Activated naive CD4-positive, alpha-beta T cell treated with anti-CD3 and anti-CD28 coated beads, Interleukin-2, amount 10 ng/mL, durations not matched to agents 7 days and 5 days (primary cell): Measurements from ENCODE around the gene NPHP1.
"Not testable (repeated sequence)": the region's sequence is repeated elsewhere in the genome, so short reads cannot be mapped to it uniquely, and the experiment has no call there.

ENCODE experiments used
- CTCF ChIA-PET: fragments of 350-600 bp; sonication (Branson Sonifier 250); formaldehyde crosslinking; loops from one replicate; lab custom pipeline; 2021; ENCODE audit warnings: antibody characterized with exemption; lab: Charles Lee
- DNase-seq: peaks from one replicate; pipeline ENCODE4 v3.0.0-alpha.2; 2020
- H3K27ac Mint-ChIP-seq: one replicate; pipeline ENCODE4 v1.8.0; 2021; ENCODE audit warnings: mild to moderate bottlenecking, moderate library complexity, mixed read lengths
- H3K27me3 Mint-ChIP-seq: one replicate; pipeline ENCODE4 v1.8.0; 2021; ENCODE audit warnings: mild to moderate bottlenecking, mixed read lengths
- H3K36me3 Mint-ChIP-seq: one replicate; pipeline ENCODE4 v1.8.0; 2021; ENCODE audit warnings: mixed read lengths
- H3K4me1 Mint-ChIP-seq: one replicate; pipeline ENCODE4 v1.8.0; 2021; ENCODE audit warnings: mixed read lengths
- H3K4me3 Mint-ChIP-seq: one replicate; pipeline ENCODE4 v1.8.0; 2021; ENCODE audit warnings: mild to moderate bottlenecking, moderate library complexity, mixed read lengths
- H3K9me3 Mint-ChIP-seq: one replicate; pipeline ENCODE4 v1.8.0; 2021; ENCODE audit warnings: mixed read lengths

NPHP1 gene

DNA sequence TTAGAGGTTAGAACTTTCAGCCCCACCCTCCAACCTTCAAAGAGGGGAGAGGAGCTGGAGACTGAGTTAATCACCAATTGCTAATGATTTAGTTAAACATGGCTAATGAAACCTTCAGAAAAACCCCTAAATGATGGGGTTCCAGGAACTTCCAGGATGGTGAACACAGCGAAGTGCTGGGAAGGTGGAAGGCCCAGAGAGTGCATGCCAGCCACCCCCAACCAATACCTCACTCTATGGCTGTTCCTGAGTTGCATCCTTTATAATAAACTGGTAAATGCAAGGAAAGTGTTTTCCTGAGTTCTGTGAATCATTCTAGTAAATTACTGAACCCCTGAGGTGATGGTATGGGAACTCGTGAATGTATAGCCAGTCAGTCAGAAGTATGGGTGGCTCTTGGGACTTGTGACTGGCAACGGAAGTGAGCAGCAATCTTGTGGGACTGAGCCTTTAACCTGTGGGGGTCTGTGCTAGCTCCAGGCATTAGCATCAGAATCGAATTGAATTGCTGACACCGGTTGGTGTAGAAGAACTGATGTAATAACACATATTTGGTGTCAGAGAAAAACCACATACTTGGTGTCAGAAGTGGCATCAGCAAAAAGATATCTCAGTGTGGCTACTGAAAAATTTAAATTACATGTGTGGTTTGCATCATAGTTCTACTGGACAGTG lies 37.4 kb downstream of the NPHP1 start:
- CTCF ChIA-PET: interaction anchor here (1.8 kb wide), 1 partner anchor 10 kb away, joined by 6 read pairs; no protein-coding TSS in a partner anchor
- no peak overlapping the region for H3K4me3 Mint-ChIP-seq
- no peak for DNase-seq
- no peak overlapping the region for H3K27ac Mint-ChIP-seq
- no peaks in the 10 kb centered on the region for H3K9me3 Mint-ChIP-seq
- H3K36me3 Mint-ChIP-seq: no peaks in the 10 kb centered on the region
- peaks cover 3% of the 10 kb centered on the region for H3K4me1 Mint-ChIP-seq
- H3K27me3 Mint-ChIP-seq: peaks cover 10% of the 10 kb centered on the region

DNA sequence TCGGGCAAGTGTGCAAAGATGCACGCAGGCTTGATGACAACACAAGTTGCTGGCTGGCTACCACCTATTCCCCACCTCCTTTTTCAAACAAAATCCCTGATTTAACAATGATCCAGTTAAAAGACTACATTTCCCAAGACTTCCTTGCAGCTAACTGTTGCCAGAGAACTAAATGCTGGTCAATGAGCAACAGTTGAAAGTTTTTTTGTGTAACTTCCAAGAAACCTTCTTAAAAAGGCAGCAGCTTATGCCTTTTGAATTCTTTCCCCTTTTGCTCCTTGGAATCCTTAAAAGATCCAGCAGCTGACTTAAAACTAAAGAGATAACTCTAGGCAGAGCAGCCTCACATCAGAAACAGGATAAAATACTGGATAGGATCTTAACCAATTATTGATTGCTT lies 38.5 kb downstream of the NPHP1 start:
- H3K27ac Mint-ChIP-seq: no peak overlapping the region
- H3K4me1 Mint-ChIP-seq: peaks cover 3% of the 10 kb centered on the region
- H3K4me3 Mint-ChIP-seq: no peak overlapping the region
- no peaks in the 10 kb centered on the region for H3K9me3 Mint-ChIP-seq
- H3K27me3 Mint-ChIP-seq: peaks cover 7% of the 10 kb centered on the region
- no peak for DNase-seq
- H3K36me3 Mint-ChIP-seq: no peaks in the 10 kb centered on the region
- CTCF ChIA-PET: interaction anchor here (1.8 kb wide), 1 partner anchor 9 kb away, joined by 6 read pairs; no protein-coding TSS in a partner anchor

DNA sequence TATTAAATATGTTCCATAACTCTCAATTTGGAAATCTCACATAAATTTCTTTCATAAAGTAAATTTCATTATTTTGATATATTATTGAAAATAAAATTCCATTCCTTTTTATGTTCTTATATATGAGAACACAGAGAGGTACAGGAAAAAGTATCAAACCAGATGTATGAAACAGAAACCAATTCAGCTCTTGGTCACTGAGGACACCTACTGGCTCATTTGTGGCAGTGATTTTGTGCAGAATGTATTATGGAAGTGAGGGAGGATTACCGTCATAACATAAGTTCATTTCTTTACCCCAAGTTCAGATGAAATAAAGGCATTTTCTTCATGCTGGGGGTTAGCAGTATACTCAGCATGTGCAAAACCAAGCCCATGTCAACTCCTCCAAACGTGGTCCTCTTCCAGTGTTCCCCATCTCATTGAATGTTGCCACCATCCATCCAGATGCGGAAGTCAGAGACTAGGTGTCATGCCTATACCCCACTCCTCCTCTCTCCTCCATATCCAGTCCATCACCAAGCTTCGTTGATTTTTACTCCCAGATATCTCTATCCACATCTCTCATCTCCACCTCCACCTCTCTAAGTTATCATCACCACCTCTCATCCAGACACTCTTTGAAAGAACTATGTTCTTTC lies 47.5 kb downstream of the NPHP1 start:
- Mint-ChIP-seq H3K36me3 (peaks cover 6% of the 10 kb centered on the region), H3K9me3 (peaks cover 16% of the 10 kb centered on the region), H3K4me3 (no peak overlapping the region), H3K4me1 (no peaks in the 10 kb centered on the region), H3K27ac (no peak overlapping the region), H3K27me3 (no peaks in the 10 kb centered on the region)
- DNase-seq: peak; percentile 48
- CTCF ChIA-PET: interaction anchor here (0.7 to 1.8 kb wide), 5 partner anchors 10 to 55 kb away, joined by 3 to 6 read pairs (median 5); partner anchors contain the start of gene MALL

DNA sequence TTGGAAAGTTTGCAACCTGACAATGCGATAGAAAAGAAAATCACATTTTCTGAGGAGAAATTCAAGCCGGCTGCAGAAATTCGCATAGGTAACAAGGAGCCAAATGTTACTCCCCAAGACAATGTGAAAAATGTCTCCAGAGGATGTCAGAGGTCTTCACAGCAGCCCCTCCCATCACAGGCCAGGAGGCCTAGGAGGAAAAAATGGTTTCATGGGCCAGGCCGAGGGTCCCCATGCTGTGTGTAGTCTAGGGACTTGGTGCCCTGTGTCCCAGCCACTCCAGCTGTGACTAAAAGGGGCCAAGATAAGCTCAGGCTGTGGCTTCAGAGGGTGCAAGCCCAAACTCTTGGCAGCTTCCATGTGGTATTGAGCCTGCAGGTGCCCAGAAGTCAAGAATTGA lies 50.0 kb downstream of the NPHP1 start:
- H3K27ac Mint-ChIP-seq: not testable (repeated sequence)

DNA sequence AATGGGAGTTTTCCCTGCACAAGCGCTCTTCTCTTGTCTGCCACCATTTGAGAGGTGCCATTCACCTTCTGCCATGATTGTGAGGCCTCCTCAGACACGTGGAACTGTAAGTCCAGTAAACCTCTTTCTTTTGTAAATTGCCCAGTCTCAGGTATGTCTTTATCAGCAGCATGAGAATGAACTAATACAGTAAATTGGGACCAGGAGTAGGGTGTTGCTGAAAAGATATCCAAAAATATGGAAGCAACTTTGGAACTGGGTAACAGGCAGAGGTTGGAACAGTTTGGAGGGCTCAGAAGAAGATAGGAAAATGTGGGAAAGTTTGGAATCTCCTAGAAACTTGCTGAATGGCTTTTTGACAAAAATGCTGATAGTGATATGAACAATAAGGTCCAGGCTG lies 50.6 kb downstream of the NPHP1 start:
- CTCF ChIA-PET, H3K4me3 Mint-ChIP-seq, H3K27me3 Mint-ChIP-seq, DNase-seq, H3K27ac Mint-ChIP-seq, H3K4me1 Mint-ChIP-seq, H3K36me3 Mint-ChIP-seq: not testable (repeated sequence)
- H3K9me3 Mint-ChIP-seq: peaks cover 16% of the 10 kb centered on the region

More for the DNA sequence above, 50.0 kb downstream of the NPHP1 start:
- CTCF ChIA-PET, H3K4me3 Mint-ChIP-seq, DNase-seq, H3K36me3 Mint-ChIP-seq, H3K4me1 Mint-ChIP-seq, H3K27me3 Mint-ChIP-seq: not testable (repeated sequence)
- H3K9me3 Mint-ChIP-seq: peaks cover 16% of the 10 kb centered on the region

DNA sequence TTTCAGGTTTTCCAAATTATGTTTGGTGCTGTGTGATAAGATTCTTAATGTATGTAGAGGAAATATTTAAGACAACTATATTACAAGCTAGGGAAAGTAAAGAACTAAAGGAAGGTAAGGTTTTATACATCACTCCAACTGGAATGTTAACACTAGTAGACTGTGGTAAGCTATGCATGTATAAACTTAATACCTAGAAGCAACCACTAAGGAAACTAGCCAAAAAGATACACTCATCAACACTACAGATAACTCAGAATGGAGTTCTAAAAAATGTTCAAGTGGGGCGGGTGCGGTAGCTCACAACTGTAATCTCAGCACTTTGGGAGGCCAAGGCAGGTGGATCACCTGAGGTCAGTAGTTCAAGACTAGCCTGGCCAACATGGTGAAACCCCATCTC lies 51.4 kb downstream of the NPHP1 start:
- Mint-ChIP-seq H3K4me3 (no peak overlapping the region), H3K9me3 (peaks cover 16% of the 10 kb centered on the region), H3K27ac (no peak overlapping the region), H3K36me3 (peaks cover 6% of the 10 kb centered on the region), H3K4me1 (no peaks in the 10 kb centered on the region), H3K27me3 (no peaks in the 10 kb centered on the region)
- CTCF ChIA-PET: no interaction called here
- no peak for DNase-seq

DNA sequence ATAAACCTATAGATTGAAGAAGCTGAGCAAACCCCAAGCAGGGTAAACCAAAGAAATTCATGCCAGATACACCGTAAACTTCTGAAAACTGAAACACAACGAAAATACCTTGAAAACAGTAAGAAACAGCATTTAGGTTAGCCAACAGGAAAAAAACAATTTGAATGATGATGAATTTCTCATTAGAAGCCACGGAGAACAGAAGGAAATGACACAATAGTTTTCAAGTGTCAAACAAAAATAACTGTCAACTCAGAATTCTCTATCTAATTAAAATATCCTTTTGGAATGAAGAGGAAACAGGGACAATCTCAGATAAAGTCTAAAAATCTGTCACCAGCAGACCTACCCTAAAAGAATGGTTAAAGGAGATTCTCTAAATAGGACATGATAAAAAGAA lies 51.9 kb downstream of the NPHP1 start:
- Mint-ChIP-seq H3K9me3 (peaks cover 16% of the 10 kb centered on the region), H3K4me1 (no peaks in the 10 kb centered on the region), H3K36me3 (peaks cover 7% of the 10 kb centered on the region), H3K27ac (no peak overlapping the region), H3K27me3 (no peaks in the 10 kb centered on the region), H3K4me3 (no peak overlapping the region)
- no peak for DNase-seq
- CTCF ChIA-PET: no interaction called here

DNA sequence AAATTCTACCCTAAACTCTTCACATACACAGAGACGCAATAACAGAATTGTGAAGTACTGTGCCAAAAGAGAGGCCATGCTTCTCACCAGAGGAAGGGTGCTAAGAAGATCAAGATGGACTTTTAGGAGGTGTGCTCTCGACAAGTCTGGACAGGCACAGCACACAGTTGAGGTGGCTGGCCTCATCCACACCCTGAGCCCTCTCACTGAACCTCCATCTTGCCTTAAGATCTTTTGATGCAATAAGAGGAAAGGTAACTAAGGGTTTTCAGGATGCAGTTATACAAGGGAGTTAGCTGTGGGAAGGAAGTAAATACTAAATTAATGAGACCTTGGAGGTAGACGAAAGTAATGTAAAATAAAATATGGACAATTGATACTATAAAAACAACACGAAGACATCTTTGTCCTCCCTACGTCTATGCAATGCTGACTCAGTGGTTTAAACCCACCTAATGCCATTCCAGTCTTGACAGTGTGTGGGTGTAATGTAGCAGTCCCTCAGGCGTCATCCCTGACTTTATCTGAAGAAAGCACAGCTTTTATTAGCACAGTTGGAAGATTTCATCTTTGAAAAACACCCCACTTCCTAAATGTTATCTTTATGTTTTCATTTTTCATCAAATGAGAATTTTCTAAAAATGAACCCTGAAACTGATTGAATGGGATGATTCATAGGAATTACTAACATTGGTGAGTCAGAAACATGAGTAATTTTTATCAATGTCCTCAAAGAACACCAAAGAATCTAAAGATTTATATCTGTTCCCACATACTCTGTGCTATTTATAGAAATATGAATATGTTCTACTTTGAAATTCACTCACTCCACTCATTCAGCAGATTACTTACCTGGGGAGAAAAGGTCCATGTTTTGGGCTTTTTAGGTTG lies 55.2 kb downstream of the NPHP1 start:
- no peak for DNase-seq
- H3K36me3 Mint-ChIP-seq: peaks cover 7% of the 10 kb centered on the region
- H3K9me3 Mint-ChIP-seq: peaks cover 11% of the 10 kb centered on the region
- no peaks in the 10 kb centered on the region for H3K27me3 Mint-ChIP-seq
- CTCF ChIA-PET: no interaction called here
- H3K4me1 Mint-ChIP-seq: no peaks in the 10 kb centered on the region
- H3K27ac Mint-ChIP-seq: no peak overlapping the region
- no peak overlapping the region for H3K4me3 Mint-ChIP-seq

DNA sequence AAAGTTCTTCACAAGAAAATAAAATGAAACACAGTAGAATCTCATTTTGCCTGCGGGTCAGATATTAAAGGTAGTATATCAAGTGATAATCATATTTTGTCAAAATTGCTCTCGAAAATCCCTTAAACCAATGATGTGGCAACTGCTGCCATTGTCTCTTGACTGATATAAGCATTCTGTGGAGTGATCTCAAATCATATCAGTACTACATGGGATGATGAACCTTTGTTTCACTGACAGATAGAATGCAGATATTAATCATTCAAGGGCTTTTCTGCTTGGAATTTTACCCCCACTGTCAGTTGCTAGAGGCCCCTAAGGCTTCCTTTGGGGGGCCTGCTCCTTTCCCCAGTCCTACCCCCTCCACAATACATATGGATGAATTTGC lies 57.9 kb downstream of the NPHP1 start:
- Mint-ChIP-seq H3K9me3 (peaks cover 2% of the 10 kb centered on the region), H3K27ac (no peak overlapping the region), H3K4me3 (no peak overlapping the region), H3K36me3 (peaks cover 1% of the 10 kb centered on the region), H3K4me1 (no peaks in the 10 kb centered on the region), H3K27me3 (no peaks in the 10 kb centered on the region)
- CTCF ChIA-PET: no interaction called here
- DNase-seq: no peak

DNA sequence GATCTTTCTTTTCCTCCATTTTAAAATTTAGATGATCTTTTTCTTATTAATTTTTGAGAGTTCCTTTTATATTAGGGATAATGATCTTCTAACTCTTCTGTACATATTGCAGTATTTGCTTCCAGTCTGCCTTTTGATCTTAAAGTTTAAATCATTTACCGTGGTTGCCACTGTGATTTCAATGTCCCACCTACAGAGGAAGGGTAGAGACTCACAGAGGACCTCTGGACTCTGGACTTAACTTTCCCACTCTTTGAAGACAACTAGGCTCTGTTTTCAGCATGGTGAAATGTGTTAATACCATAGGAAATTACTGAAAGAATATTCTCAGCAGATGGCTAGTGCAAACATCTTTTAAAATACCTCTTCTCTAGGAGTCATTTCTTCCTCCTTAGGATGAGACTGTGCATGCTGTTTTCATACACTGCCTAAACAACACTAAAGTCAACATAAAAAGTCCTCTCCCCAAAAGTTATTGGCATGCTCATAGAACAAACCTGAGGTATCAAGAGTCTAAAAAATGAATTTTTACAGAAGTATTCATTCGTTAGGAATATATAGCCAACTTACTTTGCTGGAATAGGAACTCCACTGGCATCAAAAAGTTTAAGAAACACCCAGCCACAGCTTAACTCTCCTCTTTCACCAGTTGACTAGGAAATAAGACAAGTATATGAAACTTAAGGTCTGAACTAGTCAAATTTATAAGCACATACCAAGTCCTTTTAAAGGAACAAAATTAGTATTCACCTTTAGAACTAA lies 58.4 kb downstream of the NPHP1 start:
- no peak overlapping the region for H3K4me3 Mint-ChIP-seq
- DNase-seq: no peak
- H3K27ac Mint-ChIP-seq: no peak overlapping the region
- H3K27me3 Mint-ChIP-seq: no peaks in the 10 kb centered on the region
- CTCF ChIA-PET: no interaction called here
- H3K36me3 Mint-ChIP-seq: peaks cover 1% of the 10 kb centered on the region
- H3K4me1 Mint-ChIP-seq: no peaks in the 10 kb centered on the region
- peaks cover 2% of the 10 kb centered on the region for H3K9me3 Mint-ChIP-seq

DNA sequence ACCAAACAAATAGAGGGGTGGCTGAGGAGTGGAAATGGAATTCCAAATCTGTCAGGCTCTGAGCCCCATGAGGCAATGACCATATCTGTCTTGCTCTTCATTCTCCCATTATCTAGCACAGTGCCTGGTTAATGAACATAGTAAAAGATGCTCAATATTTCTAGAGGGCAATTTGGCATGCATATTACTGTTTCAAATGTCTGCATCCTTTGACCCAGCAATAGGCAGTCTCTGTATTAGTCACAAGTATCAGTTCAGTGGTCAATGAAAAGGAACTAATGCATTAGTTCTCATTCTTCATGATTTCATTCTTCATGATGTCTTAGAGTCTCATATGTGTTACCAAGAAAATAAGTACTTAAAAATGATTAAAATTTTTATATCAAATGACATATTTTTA lies 60.8 kb downstream of the NPHP1 start:
- H3K4me1 Mint-ChIP-seq: no peaks in the 10 kb centered on the region
- no peak overlapping the region for H3K4me3 Mint-ChIP-seq
- H3K36me3 Mint-ChIP-seq: peaks cover 1% of the 10 kb centered on the region
- peaks cover 2% of the 10 kb centered on the region for H3K9me3 Mint-ChIP-seq
- DNase-seq: no peak
- CTCF ChIA-PET: no interaction called here
- no peak overlapping the region for H3K27ac Mint-ChIP-seq
- H3K27me3 Mint-ChIP-seq: peaks cover 3% of the 10 kb centered on the region

DNA sequence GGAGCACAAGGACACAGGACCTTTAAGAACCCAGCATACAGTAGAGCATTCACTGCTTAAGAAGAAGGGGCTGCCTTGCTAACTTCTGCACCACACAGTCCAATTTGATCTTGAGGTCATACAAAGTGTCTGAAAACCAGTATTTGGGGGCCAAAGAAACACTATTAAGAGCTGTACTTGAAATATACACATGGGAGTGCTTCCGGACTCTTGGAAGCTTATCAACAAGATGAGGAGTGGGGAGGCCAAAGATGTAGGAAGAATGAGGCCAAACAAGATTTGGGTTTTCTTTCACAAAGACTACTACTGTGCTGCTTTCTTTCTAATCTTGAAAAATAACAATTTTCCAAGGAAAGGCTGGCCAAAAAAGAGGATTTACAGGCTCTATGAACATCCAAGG lies 64.4 kb downstream of the NPHP1 start:
- H3K36me3 Mint-ChIP-seq: no peaks in the 10 kb centered on the region
- no peak overlapping the region for H3K4me3 Mint-ChIP-seq
- H3K27ac Mint-ChIP-seq: no peak overlapping the region
- peaks cover 7% of the 10 kb centered on the region for H3K27me3 Mint-ChIP-seq
- no peaks in the 10 kb centered on the region for H3K9me3 Mint-ChIP-seq
- CTCF ChIA-PET: no interaction called here
- H3K4me1 Mint-ChIP-seq: no peaks in the 10 kb centered on the region
- DNase-seq: no peak

DNA sequence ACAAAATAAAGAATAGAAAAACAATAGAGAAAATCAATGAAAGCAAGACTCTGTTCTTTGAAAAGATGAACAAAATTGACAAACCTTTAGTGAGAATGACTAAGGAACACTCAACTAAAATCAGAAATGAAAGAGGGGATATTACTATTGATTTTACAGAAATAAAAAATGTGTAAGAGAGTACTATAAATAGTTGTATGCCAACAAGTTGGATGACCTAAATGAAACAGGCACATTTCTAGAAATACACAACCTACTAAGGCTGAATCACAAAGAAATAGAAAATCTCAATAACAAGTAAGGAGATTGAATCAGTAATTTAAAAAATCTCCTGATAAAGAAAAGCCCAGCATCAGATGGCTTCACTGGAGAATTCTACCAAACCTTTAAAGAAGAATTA lies 70.8 kb downstream of the NPHP1 start:
- no peak for DNase-seq
- CTCF ChIA-PET: no interaction called here
- H3K9me3 Mint-ChIP-seq: peaks cover 5% of the 10 kb centered on the region
- no peaks in the 10 kb centered on the region for H3K4me1 Mint-ChIP-seq
- no peaks in the 10 kb centered on the region for H3K36me3 Mint-ChIP-seq
- H3K27me3 Mint-ChIP-seq: peaks cover 7% of the 10 kb centered on the region
- no peak overlapping the region for H3K4me3 Mint-ChIP-seq
- H3K27ac Mint-ChIP-seq: no peak overlapping the region

DNA sequence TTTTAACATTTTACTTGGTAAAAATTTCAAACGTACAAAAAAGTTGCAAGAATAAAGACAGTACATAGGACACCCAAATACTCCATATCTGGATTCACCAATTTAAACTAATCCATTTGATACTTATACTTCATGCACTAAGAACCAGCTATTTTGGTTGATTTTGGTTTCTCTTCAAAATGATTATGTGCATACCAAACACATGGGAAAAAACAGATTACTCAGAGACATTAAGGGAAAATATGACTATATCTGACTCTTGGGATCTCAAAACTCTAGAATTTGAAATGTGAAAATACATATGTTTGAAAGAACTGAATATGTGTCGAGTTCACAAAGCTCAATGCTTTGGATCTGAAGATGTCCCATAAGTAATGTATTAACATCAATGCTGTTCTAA lies 73.6 kb downstream of the NPHP1 start:
- Mint-ChIP-seq H3K36me3 (no peaks in the 10 kb centered on the region), H3K27ac (no peak overlapping the region), H3K4me1 (no peaks in the 10 kb centered on the region), H3K9me3 (peaks cover 5% of the 10 kb centered on the region), H3K27me3 (peaks cover 4% of the 10 kb centered on the region), H3K4me3 (no peak overlapping the region)
- CTCF ChIA-PET: interaction anchor here (1.1 kb wide), 1 partner anchor 10 kb away, joined by 3 read pairs; no protein-coding TSS in a partner anchor
- no peak for DNase-seq
